Skeletal muscle tissue (tissue), 4 donors: ENCODE results near the gene CDH15. TPM values are rescaled to one million over a fixed set of nuclear protein-coding genes. Genes with fewer than 3 reads are reported as not detected.

ENCODE experiments used
- H3K27ac ChIP-seq: one replicate; pipeline ENCODE4 v1.7.0; 2013; ENCODE audit warnings: mild to moderate bottlenecking, low read depth, low read length, inconsistent platforms
- H3K27me3 ChIP-seq, 3 donors: one replicate each; pipeline ENCODE4 v1.7.0; 2013; ENCODE audit warnings: low read length in 3 of 3; ENCODE audit not compliant: control insufficient read depth in 3 of 3, insufficient read depth in 3 of 3
- H3K36me3 ChIP-seq, 3 donors: one replicate each; pipeline ENCODE4 v1.7.0; 2013; ENCODE audit warnings: low read length in 3 of 3; ENCODE audit not compliant: control insufficient read depth in 3 of 3, insufficient read depth in 3 of 3
- H3K4me1 ChIP-seq, 3 donors: one replicate each; pipeline ENCODE4 v1.7.0; 2013; ENCODE audit warnings: low read length in 3 of 3, mild to moderate bottlenecking in 3 of 3; ENCODE audit not compliant: control insufficient read depth in 3 of 3, insufficient read depth in 3 of 3
- H3K4me3 ChIP-seq, 3 donors: one replicate each; pipeline ENCODE4 v1.7.0; 2013; ENCODE audit warnings: low read length in 3 of 3
- H3K9ac ChIP-seq, 3 donors: one replicate each; pipeline ENCODE4 v1.7.0; 2013; ENCODE audit warnings: low read length in 3 of 3, mild to moderate bottlenecking in 3 of 3, moderate library complexity in 2 of 3, low read depth in 1 of 3
- H3K9me3 ChIP-seq, 3 donors: one replicate each; pipeline ENCODE4 v1.7.0; 2013; ENCODE audit warnings: low read length in 3 of 3; ENCODE audit not compliant: control insufficient read depth in 3 of 3
- total RNA-seq: library from RNA; depleted of rRNA; stranded (reverse); fragments of >200 nt; gene quantifications from one replicate; pipeline ENCODE4 v1.2.3, GENCODE V29; 2014
- donor health status: Osteomylitis.

Gene CDH15
- total RNA-seq, 1 donor from 2014 or later = 124 TPM

GRCh38 chr16:89140401-89140800, 31.1 kb upstream of the CDH15 start:
- no peak overlapping the region for H3K27ac ChIP-seq
- no peak overlapping the region for H3K4me3 ChIP-seq
- H3K9me3 ChIP-seq = no peaks in the 10 kb centered on the region
- H3K4me1 ChIP-seq = no peaks in the 10 kb centered on the region
- no peaks in the 10 kb centered on the region for H3K27me3 ChIP-seq
- H3K36me3 ChIP-seq = peaks cover 16 to 37% (median 34%) of the 10 kb centered on the region in 3 donors
- H3K9ac ChIP-seq = no peak overlapping the region

DNA sequence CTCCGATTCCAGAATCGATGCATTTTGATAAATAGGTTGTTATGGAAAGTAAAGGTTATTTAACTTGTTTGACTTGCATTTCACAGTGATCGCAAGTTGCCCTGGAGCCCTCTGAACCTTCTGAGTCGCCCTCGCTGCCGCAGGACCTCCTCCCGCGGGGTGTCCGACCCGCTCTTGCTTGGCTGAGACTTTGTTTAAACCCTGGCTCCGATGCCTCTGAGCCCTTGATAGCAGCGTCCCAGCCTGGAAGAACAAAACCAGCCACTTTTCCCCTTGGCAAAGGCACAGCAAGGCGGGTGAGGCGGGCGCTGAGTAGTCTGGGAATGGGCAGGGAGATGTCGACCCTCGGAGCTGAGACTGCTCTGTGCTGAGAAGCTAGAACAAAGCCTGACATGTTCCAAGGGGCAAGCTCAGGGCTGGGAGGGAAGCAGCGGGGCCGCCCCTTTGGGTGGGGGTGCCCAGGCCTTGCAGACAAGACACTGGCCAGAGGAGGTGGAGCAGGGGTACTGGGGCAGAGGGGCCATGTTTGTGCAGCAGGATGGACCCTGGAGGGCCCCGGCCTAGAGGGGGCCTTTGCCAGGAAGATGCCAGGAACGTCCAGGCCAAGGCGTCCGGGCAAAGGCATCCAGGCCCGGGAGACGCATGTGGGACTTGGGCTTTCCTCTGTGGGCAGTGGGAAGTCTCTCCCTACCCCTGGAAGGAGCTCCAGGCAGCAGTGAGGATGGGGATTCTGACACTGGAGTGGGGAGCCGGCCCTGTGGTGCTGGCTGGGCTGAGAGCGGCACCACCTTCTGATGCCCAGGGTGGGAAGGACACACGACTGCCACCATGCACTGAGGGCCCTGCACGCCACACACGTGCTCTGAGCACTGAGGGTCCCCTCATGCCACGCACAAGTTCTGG, 30.3 kb upstream of the CDH15 start:
- no peak overlapping the region for H3K27ac ChIP-seq
- no peaks in the 10 kb centered on the region for H3K4me1 ChIP-seq
- no peaks in the 10 kb centered on the region for H3K27me3 ChIP-seq
- H3K9ac ChIP-seq = no peak overlapping the region
- H3K4me3 ChIP-seq = no peak overlapping the region
- H3K36me3 ChIP-seq = peaks cover 18 to 43% (median 39%) of the 10 kb centered on the region in 3 donors
- no peaks in the 10 kb centered on the region for H3K9me3 ChIP-seq

DNA sequence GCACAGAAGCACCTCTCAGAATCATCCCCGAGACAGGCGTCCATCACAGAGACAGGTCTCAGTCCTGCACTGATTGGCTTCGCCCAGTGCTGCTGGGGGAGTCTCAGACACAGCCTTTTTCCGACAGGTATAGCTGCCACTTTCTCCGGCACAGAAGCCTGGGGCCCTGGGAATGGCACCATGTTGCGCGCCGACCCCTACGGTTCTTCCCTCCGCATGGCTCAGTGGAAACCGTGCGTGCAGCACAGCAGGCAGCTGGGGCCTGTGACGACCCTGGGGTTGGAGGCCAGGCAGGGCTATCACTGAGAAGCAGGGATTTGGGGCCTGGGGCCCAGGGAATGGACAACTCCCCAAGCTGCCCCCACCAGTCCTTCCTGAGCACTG, 29.7 kb upstream of the CDH15 start:
- Histone ChIP-seq H3K4me1 (no peaks in the 10 kb centered on the region), H3K27me3 (no peaks in the 10 kb centered on the region), H3K36me3 (peaks cover 22 to 44% (median 38%) of the 10 kb centered on the region in 3 donors), H3K27ac (no peak overlapping the region), H3K9me3 (no peaks in the 10 kb centered on the region), H3K9ac (no peak overlapping the region), H3K4me3 (no peak overlapping the region)

DNA sequence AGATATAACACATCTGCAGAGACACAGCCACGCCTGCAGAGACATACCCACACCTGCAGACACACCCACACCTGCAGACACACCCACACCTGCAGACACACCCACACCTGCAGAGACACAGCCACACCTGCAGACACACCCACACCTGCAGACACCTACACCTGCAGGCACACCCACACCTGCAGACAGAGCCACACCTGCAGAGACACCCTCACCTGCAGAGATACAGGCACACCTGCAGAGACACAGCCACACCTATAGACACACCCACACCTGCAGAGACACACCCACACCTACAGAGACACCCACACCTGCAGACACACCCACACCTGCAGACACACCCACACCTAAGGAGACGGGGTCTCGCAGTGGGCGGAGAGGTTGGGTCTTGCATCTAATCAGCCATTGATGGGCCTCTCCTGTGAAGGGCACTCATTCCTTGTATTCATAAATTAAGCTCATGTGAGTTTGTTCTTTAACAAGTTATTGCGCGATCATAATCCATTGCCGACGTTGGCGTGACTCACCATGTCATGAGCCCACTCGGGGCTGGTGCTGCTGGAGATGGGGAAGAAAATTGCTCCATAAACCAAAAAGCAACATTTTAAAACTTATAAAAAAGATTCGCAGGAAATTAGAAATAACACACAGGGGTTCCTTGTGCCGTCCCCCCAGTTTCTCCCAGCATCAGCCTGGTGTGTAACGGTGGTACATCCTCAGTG, 28.9 kb upstream of the CDH15 start:
- Histone ChIP-seq H3K27ac (no peak overlapping the region), H3K9ac (no peak overlapping the region), H3K4me1 (no peaks in the 10 kb centered on the region), H3K27me3 (no peaks in the 10 kb centered on the region), H3K9me3 (no peaks in the 10 kb centered on the region), H3K36me3 (peaks cover 22 to 46% (median 38%) of the 10 kb centered on the region in 3 donors), H3K4me3 (no peak overlapping the region)

DNA sequence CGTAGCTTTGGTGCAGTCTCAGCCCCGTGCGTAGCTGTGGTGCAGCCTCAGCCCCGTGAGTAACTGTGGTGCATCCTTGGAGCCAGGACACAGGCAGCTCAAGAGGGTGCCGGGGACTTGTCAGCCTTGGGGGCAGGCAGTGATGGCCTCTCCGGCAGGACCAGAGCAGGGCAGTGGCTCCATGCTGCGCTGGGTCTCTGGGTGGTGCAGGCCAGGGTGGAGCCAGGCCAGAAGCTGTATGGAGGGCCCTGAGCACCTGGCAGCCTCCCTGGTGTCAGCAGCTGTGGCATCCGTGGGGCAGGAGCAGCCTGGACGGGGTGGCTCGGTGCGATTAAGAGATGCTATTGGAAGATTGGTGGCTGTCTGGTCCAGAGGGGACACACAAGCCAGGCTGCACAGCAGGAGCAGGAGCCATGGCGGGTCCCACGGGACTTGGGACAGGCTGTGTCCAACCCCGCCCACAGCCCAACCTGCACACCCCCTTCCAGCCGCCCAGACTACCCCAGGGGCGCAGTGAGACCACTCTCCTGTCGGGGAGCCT, 28.3 kb upstream of the CDH15 start:
- H3K4me3 ChIP-seq = no peak overlapping the region
- peaks cover 22 to 44% (median 38%) of the 10 kb centered on the region in 3 donors for H3K36me3 ChIP-seq
- H3K9ac ChIP-seq = no peak overlapping the region
- H3K4me1 ChIP-seq = no peaks in the 10 kb centered on the region
- no peak overlapping the region for H3K27ac ChIP-seq
- no peaks in the 10 kb centered on the region for H3K9me3 ChIP-seq
- H3K27me3 ChIP-seq = no peaks in the 10 kb centered on the region

- H3K27me3 ChIP-seq = no peaks in the 10 kb centered on the region
These were observed 27.5 kb upstream of the CDH15 start for GRCh38 chr16:89143911-89144675.

DNA sequence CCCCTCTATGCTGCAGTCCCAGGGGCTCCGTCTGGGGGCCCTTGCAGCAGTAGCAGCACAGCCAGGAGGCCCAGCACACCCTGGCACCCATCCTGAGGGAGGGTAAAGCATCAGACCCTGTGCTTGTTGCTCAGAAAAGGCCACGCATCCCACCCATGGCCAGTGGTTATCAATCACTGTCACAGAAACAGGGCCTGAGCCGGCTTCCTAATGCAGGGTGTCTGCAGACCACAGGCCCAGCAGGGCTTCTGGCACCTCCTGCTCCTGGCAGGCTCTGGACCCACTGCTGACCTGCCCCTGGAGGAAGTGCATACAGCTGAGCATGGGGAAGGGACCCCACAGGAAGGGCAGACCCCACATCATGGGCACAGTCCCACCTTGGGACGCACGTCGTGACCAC, 26.9 kb upstream of the CDH15 start:
- peaks cover 25 to 56% (median 43%) of the 10 kb centered on the region in 3 donors for H3K36me3 ChIP-seq
- no peaks in the 10 kb centered on the region for H3K27me3 ChIP-seq

More at GRCh38 chr16:89143911-89144675, 27.5 kb upstream of the CDH15 start:
- H3K9me3 ChIP-seq = peaks cover 0 to under 1% (median 0%) of the 10 kb centered on the region in 3 donors
- H3K27ac ChIP-seq = no peak overlapping the region
- no peak overlapping the region for H3K4me3 ChIP-seq
- H3K4me1 ChIP-seq = no peaks in the 10 kb centered on the region
- H3K36me3 ChIP-seq = peaks cover 21 to 52% (median 39%) of the 10 kb centered on the region in 3 donors
- H3K9ac ChIP-seq = no peak overlapping the region

GRCh38 chr16:89145406-89146161, 26.0 kb upstream of the CDH15 start:
- no peaks in the 10 kb centered on the region for H3K4me1 ChIP-seq
- peaks cover 0 to 4% (median 4%) of the 10 kb centered on the region in 3 donors for H3K9me3 ChIP-seq
- H3K4me3 ChIP-seq = no peak overlapping the region
- no peaks in the 10 kb centered on the region for H3K27me3 ChIP-seq
- no peak overlapping the region for H3K9ac ChIP-seq
- H3K27ac ChIP-seq = no peak overlapping the region
- H3K36me3 ChIP-seq = peaks cover 30 to 59% (median 43%) of the 10 kb centered on the region in 3 donors

More for the DNA sequence above, 26.9 kb upstream of the CDH15 start:
- no peak overlapping the region for H3K4me3 ChIP-seq
- H3K4me1 ChIP-seq = no peaks in the 10 kb centered on the region
- no peak overlapping the region for H3K27ac ChIP-seq
- H3K9me3 ChIP-seq = peaks cover 0 to 4% (median 0%) of the 10 kb centered on the region in 3 donors
- no peak overlapping the region for H3K9ac ChIP-seq
